ENCODE measurements around the gene GPN1.

GPN1 gene

DNA sequence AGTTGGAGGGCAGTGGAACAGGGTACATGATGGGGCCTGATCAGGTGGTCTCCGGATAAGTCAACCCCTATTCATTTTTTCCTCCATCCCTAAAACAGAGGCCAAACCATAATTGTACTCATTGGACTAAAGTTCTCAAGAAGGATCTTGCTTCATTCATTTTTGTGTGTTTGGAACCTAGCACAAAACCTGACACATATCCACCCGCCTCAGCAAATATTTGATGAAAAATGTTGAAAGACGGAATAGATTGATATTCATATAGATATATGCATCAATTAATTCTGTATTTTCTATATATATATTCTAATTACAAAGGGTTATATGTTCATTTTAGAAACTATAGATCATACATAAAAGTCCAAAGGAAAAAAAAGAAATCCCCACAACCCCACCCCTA, 56.7 kb downstream of the GPN1 start:
- Histone ChIP-seq H3F3A (ENCODE audit: insufficient read depth, low read length) (no peaks in the 10 kb centered on the region), H3K9ac (ENCODE audit: low read length) (no peak overlapping the region), H3K4me2 (ENCODE audit: low read depth, low read length) (no peak overlapping the region), H3K79me2 (ENCODE audit: low read length) (no peaks in the 10 kb centered on the region), H3K36me3 (replicated peaks; ENCODE audit: insufficient read depth, low read length) (peaks cover 2% of the 10 kb centered on the region; the same call in 1 of the 2 replicates), H3K9me2 (replicated peaks; ENCODE audit: insufficient read depth, low read length) (no peaks in the 10 kb centered on the region), H3K4me3 (ENCODE audit: low read length) (no peak overlapping the region), H2AFZ (ENCODE audit: low read length) (no peak overlapping the region), H4K20me1 (ENCODE audit: insufficient read depth, low read length) (no peaks in the 10 kb centered on the region), H3K27ac (ENCODE audit: low read length) (no peak overlapping the region), H3K4me1 (ENCODE audit: low read length) (no peaks in the 10 kb centered on the region), H3K9me3 (replicated peaks; ENCODE audit: insufficient read depth, low read length) (no peaks in the 10 kb centered on the region), H3K27me3 (replicated peaks; ENCODE audit: insufficient read depth, low read length) (no peaks in the 10 kb centered on the region)
- DNase-seq, result no peak
- no peak for TF ChIP-seq EZH2phosphoT487 (IDR thresholded peaks at IDR 0.05; ENCODE audit: low read length)
- TF ChIP-seq, protein P1, sequence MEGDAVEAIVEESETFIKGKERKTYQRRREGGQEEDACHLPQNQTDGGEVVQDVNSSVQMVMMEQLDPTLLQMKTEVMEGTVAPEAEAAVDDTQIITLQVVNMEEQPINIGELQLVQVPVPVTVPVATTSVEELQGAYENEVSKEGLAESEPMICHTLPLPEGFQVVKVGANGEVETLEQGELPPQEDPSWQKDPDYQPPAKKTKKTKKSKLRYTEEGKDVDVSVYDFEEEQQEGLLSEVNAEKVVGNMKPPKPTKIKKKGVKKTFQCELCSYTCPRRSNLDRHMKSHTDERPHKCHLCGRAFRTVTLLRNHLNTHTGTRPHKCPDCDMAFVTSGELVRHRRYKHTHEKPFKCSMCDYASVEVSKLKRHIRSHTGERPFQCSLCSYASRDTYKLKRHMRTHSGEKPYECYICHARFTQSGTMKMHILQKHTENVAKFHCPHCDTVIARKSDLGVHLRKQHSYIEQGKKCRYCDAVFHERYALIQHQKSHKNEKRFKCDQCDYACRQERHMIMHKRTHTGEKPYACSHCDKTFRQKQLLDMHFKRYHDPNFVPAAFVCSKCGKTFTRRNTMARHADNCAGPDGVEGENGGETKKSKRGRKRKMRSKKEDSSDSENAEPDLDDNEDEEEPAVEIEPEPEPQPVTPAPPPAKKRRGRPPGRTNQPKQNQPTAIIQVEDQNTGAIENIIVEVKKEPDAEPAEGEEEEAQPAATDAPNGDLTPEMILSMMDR (IDR thresholded peaks at IDR 0.05; ENCODE audit: low read length), result no peak
- no peak for TF ChIP-seq EZH2 (optimal IDR thresholded peaks at IDR 0.05; ENCODE audit: low read depth, low read length)

DNA sequence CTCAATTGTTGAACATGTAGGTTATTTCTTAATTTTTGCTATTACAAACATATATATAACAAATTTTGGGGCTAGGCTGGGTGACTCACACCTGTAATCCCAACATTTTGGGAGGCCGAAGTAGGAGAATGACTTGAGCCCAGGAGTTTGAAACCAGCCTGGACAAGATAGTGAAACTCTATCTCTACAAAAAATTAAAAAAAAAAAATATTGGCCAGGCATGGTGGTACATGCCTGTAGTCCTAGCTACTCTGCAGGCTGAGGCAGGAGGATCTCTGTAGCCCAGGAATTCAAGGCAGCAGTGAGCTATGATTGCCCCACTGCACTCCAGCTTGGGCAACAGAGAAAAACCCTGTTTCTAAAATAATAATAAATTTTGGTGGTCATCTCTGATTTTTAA, 58.4 kb downstream of the GPN1 start:
- Histone ChIP-seq H3K79me2 (ENCODE audit: low read length) (no peaks in the 10 kb centered on the region), H3K9me2 (replicated peaks; ENCODE audit: insufficient read depth, low read length) (no peaks in the 10 kb centered on the region), H3K9me3 (replicated peaks; ENCODE audit: insufficient read depth, low read length) (no peaks in the 10 kb centered on the region), H3K27ac (ENCODE audit: low read length) (no peak overlapping the region), H3F3A (ENCODE audit: insufficient read depth, low read length) (no peaks in the 10 kb centered on the region), H3K4me2 (ENCODE audit: low read depth, low read length) (no peak overlapping the region), H3K36me3 (replicated peaks; ENCODE audit: insufficient read depth, low read length) (peaks cover 2% of the 10 kb centered on the region; the same call in 1 of the 2 replicates), H2AFZ (ENCODE audit: low read length) (no peak overlapping the region), H3K9ac (ENCODE audit: low read length) (no peak overlapping the region), H4K20me1 (ENCODE audit: insufficient read depth, low read length) (no peaks in the 10 kb centered on the region), H3K27me3 (replicated peaks; ENCODE audit: insufficient read depth, low read length) (no peaks in the 10 kb centered on the region), H3K4me3 (ENCODE audit: low read length) (no peak overlapping the region), H3K4me1 (ENCODE audit: low read length) (no peaks in the 10 kb centered on the region)
- TF ChIP-seq, protein P1 (IDR thresholded peaks at IDR 0.05; ENCODE audit: low read length), result no peak
- no peak for TF ChIP-seq EZH2 (optimal IDR thresholded peaks at IDR 0.05; ENCODE audit: low read depth, low read length)
- DNase-seq, result no peak

DNA sequence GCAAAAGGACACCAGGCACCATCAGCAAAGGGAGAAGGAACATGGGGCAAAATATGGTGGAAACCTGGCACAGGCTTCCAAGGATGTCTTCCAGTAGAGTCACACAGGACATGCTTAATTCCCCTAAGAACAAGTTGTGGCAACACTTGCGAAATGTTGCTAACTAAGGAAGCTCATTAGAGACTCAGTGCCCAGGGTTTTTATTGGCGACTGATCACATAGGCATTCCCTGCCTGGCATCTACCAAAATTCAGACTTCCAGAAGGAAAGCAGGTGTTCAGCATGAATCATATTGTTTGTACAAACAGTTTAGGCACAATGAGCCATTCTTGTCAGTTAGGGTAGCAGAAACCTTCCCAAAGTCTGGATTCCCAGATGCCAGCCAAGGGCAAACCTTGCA, 60.6 kb downstream of the GPN1 start:
- Histone ChIP-seq H3K9me2 (replicated peaks; ENCODE audit: insufficient read depth, low read length) (no peaks in the 10 kb centered on the region), H3K4me2 (ENCODE audit: low read depth, low read length) (no peak overlapping the region), H3K4me1 (ENCODE audit: low read length) (no peaks in the 10 kb centered on the region), H3K4me3 (ENCODE audit: low read length) (no peak overlapping the region), H4K20me1 (ENCODE audit: insufficient read depth, low read length) (no peaks in the 10 kb centered on the region), H2AFZ (ENCODE audit: low read length) (no peak overlapping the region), H3F3A (ENCODE audit: insufficient read depth, low read length) (no peaks in the 10 kb centered on the region), H3K27ac (ENCODE audit: low read length) (no peak overlapping the region), H3K79me2 (ENCODE audit: low read length) (no peaks in the 10 kb centered on the region), H3K9ac (ENCODE audit: low read length) (no peak overlapping the region), H3K27me3 (replicated peaks; ENCODE audit: insufficient read depth, low read length) (no peaks in the 10 kb centered on the region), H3K36me3 (replicated peaks; ENCODE audit: insufficient read depth, low read length) (peaks cover 2% of the 10 kb centered on the region; the same call in 1 of the 2 replicates), H3K9me3 (replicated peaks; ENCODE audit: insufficient read depth, low read length) (no peaks in the 10 kb centered on the region)
- TF ChIP-seq, protein P1 (IDR thresholded peaks at IDR 0.05; ENCODE audit: low read length), result no peak
- TF ChIP-seq EZH2 (optimal IDR thresholded peaks at IDR 0.05; ENCODE audit: low read depth, low read length) (no peak), EZH2phosphoT487 (IDR thresholded peaks at IDR 0.05; ENCODE audit: low read length) (no peak)
- DNase-seq, result no peak
